Stimulated activated CD4-positive, alpha-beta T cell treated with anti-CD3 and anti-CD28 coated beads, Interleukin-2, amount 100 ng/mL, for 48 hours (primary cell): ENCODE data around the gene RHBDD2.
"Not testable (repeated sequence)": the region's sequence is repeated elsewhere in the genome, so short reads cannot be mapped to it uniquely, and the experiment has no call there.

ENCODE experiments used
- DNase-seq, 2 donors: peaks; one replicate each; pipeline ENCODE4 v3.0.0-alpha.2; 2020

RHBDD2 gene

DNA sequence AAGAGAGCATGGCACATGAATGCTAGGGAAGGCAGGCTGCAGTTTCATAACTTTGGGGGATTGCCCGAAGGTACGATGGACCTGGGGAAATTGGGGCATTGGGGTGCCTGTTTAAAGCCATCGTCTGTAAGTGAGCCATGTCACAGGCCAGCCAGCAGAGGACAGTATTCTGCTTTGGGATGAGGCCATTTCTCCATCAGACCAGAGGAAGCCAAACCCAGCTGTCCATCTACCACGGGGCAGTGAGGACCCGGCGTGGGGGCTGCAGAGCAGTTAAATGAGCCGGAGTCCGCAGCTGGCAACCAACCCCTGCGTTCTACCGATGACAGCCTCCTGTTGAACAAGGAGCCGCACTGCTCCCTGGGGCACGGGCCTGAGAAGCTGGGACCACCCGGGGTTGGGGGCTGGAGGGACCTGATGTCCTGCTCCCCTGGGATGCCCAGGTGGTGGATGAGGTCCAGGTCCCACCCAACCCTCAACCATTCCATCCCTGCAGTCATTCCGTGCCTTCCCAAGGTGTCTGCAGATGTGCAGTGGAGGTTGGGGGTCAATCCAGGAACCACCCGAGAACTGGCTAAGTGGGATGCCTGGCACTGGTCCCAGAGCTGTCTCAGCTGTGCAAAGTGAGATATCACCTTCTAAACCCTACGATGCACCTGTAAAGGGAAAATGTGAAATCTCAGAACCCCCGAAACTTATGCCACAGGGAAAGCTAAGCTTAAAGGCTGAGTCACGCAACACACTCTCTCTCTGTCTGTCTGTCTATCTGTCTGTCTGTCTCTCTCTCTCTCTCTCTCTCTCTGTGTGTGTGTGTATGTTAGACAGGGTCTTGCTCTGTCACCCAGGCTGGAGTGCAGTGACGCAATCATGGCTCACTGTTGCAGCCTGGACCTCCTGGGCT lies 12.1 kb upstream of the RHBDD2 start:
- peak in 1 of 2 donors; percentile 28 for DNase-seq

DNA sequence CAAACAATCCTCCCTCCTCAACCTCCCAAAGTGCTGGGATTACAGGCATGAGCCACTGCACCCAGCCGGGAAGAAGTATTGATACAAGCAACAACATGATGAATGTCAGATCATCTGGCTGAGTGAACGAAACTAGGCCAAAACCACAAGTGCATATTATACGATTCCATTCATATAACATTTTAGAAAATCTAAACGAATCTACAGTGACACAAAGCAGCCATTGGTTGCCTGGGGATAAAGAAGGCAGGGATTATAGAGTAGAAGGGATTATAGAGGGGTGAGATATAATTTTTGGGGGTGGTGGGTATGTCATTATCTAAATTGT lies 11.5 kb upstream of the RHBDD2 start:
- DNase-seq, result no peak

DNA sequence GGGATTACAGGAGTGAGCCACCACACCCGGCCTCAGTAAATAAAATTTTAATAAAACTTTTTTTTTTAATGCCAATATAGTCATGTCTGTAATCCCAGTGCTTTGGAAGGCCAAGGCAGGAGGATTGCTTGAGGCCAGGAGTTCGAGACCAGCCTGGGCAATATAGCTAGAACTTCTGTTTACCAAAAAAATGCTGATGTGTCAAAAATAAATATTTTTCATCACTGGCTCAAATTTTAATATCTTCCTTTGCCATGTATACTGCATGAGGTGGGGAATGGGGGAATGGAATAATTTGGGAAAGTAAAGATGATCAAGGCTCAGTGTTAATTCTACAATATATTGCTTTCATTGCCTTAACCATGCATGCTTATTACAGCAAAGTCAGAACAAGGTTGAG lies 10.7 kb upstream of the RHBDD2 start:
- DNase-seq, result no peak

DNA sequence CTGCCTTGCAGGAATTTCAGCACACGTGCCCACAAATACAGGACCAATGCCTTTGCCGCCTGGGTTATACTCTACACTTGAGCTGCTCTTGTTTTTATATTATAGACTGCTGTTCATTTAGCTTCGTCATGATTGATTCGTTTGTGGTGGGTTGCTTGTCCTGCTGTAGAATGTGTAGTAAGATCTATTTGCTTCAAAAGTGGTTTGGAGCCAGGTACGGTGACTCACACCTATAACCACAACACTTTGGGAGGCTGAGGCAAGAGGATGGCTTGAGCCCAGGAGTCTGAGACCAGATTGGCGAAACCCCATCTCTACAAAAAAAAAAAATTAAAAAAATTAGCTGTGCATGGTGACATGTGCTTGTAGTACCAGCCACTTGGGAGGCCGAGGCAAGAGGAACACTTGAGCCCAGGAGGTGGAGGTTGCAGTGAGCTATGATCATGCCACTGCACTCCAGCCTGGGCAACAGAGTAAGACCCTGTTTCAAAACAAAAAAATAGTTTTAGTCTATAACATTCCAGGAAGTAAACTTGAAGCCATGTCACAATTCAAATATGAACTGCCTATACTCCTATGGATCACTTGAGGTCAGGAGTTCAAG lies 9.0 kb upstream of the RHBDD2 start:
- no peak for DNase-seq

GRCh38 chr7:75870557-75871161 lies 8.2 kb upstream of the RHBDD2 start:
- no peak for DNase-seq

DNA sequence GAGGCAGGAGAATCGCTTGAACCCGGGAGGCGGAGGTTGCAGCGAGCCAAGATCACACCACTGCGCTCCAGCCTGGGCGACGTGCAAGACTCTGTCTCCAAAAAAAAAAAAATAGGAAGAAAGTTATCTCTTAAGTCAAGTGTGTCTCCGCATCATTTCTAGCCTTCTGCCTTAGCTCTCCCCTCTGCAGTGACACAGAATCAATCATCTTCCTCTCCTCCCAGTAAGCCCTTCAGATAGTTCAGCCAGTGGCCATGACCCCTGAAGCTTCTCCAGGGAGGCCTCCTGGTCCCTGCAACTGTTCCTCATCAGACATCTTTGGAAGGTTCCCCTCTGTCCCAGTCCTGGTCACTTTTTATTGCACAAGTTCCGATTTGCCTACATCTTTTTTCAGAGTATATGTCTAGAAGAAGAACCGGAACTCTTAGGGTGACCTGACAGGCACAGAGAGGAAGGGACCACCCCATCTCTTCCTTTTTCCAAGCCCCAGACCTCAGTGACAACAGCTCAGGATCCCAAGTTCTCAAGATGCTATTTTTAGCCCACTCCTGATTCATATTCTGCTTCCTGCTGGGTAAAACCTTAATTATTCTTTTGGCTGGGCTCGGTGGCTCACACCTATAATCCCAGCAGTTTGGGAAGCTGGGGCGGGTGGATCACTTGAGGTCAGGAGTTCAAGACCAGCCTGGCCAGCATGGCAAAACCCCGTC lies 6.6 kb upstream of the RHBDD2 start:
- DNase-seq, result no peak

GRCh38 chr7:75874180-75874579 lies 4.7 kb upstream of the RHBDD2 start:
- not testable (repeated sequence) for DNase-seq

DNA sequence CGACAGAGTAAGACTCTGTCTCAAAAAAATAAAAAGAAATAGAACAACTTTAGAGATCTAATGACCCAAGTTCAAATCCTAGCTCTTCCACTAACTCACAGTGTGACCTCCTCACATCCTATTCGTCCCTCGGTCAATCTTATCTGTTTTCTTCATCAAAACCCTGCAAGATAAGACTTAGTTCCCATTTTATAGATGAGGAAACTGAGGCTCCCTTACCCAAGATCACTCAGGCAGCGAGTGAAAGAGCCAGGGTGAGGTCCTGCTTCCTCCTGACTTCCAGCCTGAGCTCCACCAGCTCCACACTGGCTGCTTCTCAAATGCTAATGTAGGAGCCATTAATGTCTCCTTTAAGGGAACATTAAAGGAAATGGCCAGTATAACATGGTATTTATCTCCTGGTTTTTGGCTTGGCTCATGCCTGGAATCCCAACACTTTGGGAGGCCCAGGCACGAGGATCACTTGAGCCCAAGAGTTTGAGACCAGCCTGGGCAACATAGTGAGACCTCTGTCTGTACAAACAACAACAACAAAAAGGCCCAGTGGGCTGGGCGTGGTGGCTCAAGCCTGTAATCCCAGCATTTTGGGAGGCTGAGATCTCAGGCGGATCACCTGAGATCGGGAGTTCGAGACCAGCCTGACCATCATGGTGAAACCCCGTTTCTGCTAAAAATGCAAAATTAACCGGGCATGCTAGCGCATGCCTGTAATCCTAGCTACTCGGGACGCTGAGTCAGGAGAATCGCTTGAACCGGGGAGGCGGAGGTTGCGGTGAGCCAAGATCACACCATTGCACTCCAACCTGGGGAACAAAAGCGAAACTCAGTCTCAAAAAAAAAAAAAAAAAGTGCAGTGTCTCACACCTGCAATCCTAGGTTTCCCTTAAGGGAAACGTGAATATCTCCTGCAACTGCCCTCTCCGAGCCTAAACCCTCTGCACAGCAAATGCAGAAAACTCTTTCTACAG lies 3.4 kb upstream of the RHBDD2 start:
- DNase-seq, result no peak

- no peak for DNase-seq
Measured at GRCh38 chr7:75876126-75876881, 2.5 kb upstream of the RHBDD2 start.

- DNase-seq, result no peak
Measured at GRCh38 chr7:75878312-75878768, 494 bp upstream of the RHBDD2 start.

DNA sequence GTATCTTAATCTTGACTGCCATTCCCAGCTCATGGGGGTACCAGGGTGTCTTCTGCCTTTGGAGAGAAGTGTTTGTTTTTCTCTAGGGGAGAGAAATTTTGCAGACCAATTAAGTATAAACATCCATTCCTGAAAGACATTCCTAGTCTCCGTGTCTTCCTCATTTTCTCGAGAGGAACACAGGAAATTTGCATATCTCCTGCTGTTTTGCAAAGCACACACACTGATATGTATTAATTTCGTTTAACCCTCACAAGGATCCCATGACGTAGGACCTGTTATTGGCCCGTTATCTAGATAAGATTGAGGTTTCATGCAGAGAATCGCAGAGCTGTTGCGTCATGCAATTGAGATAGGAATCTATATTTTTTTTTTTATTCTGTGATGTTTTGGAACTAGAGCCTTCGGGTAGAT lies 944 bp downstream of the RHBDD2 start:
- DNase-seq, result no peak

GRCh38 chr7:75880242-75880641 lies 1.4 kb downstream of the RHBDD2 start:
- no peak for DNase-seq

DNA sequence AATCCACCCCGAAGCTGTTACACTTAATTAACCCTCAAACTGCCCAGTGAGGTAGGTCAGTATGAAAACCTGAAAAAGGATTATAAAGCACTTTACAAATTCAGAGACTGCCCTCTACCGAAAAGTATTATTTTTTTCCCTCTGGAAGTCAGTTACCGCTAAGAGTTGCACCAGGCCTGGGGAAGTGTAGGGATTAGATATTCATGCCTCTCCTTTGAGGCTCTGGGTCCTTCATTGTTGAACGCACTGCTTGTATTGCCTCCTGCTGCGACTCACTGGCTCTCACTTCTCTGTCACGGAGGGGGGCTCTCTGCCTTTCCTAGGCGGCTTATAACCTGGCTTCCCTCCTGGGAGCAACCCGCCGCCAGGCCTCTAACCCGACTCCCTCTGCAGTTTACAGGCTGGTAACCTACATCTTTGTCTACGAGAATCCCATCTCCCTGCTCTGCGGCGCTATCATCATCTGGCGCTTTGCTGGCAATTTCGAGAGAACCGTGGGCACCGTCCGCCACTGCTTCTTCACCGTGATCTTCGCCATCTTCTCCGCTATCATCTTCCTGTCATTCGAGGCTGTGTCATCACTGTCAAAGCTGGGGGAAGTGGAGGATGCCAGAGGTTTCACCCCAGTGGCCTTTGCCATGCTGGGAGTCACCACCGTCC lies 2.7 kb downstream of the RHBDD2 start:
- no peak for DNase-seq

- DNase-seq, result not testable (repeated sequence)
Measured at GRCh38 chr7:75883265-75883824, 4.5 kb downstream of the RHBDD2 start.

GRCh38 chr7:75884476-75884875 lies 5.6 kb downstream of the RHBDD2 start:
- no peak for DNase-seq

- no peak for DNase-seq
Measured at GRCh38 chr7:75885036-75885435, 6.2 kb downstream of the RHBDD2 start.

DNA sequence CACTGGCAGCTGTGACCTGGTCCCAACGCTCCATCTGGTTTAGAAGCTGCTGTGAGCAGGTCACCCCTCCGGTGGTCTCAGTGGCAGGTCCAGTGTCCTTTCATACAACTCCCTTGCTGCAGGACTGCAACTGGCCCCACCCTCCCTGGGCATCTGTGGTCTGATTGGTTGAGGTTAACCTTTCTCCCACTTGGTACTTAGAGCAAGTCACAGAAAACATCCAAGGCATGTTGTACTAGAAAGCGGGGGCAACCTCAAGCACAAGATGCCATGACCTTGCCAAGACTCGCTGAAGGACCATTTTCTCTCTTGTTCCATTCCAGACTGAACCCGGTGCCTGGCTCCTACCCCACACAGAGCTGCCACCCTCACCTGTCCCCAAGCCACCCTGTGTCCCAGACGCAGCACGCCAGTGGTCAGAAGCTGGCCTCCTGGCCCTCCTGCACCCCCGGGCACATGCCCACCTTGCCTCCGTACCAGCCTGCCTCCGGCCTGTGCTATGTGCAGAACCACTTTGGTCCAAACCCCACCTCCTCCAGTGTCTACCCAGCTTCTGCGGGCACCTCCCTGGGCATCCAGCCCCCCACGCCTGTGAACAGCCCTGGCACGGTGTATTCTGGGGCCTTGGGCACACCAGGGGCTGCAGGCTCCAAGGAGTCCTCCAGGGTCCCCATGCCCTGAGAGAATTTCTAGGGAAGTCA lies 9.0 kb downstream of the RHBDD2 start:
- DNase-seq, result no peak

GRCh38 chr7:75888464-75889222 lies 9.8 kb downstream of the RHBDD2 start:
- DNase-seq, result no peak

- no peak for DNase-seq
Measured at GRCh38 chr7:75889223-75889825, 10.5 kb downstream of the RHBDD2 start.
